ENCODE measurements around the gene KRT39.
"Not testable (repeated sequence)": the region's sequence is repeated elsewhere in the genome, so short reads cannot be mapped to it uniquely, and the experiment has no call there.

KRT39 gene

DNA sequence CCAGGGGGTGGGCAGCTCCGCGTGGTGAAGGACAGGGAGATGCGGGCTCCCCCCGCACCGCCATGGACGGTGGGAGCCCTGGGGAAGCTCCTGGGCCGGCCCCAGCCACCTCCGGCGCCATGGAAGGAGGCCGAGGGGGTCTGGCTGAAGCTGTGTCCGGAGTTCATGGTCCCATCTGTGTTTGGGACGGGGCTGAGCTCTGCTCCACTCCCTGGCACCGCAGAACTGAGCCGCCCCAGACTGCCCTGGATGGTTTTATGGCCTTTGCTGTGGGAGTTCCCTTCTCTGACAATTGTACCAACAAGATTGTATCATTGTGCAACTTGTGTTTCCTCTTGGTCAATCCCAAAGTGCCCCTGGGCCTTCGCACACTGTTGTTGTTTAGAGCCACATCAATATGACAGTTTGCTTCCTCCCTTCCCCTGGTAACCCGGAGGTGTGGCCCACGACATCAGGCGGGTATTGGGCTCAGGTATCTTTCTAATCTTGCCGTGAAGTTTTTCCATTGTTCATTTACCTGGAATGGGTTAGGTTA, 30.2 kb downstream of the KRT39 start:
- no peak overlapping the region for H3K4me3 ChIP-seq (ENCODE audit: low read depth, low read length)
- TF ChIP-seq, protein P1, sequence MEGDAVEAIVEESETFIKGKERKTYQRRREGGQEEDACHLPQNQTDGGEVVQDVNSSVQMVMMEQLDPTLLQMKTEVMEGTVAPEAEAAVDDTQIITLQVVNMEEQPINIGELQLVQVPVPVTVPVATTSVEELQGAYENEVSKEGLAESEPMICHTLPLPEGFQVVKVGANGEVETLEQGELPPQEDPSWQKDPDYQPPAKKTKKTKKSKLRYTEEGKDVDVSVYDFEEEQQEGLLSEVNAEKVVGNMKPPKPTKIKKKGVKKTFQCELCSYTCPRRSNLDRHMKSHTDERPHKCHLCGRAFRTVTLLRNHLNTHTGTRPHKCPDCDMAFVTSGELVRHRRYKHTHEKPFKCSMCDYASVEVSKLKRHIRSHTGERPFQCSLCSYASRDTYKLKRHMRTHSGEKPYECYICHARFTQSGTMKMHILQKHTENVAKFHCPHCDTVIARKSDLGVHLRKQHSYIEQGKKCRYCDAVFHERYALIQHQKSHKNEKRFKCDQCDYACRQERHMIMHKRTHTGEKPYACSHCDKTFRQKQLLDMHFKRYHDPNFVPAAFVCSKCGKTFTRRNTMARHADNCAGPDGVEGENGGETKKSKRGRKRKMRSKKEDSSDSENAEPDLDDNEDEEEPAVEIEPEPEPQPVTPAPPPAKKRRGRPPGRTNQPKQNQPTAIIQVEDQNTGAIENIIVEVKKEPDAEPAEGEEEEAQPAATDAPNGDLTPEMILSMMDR (IDR thresholded peaks at IDR 0.05; ENCODE audit: low read depth, low read length) = no peak

DNA sequence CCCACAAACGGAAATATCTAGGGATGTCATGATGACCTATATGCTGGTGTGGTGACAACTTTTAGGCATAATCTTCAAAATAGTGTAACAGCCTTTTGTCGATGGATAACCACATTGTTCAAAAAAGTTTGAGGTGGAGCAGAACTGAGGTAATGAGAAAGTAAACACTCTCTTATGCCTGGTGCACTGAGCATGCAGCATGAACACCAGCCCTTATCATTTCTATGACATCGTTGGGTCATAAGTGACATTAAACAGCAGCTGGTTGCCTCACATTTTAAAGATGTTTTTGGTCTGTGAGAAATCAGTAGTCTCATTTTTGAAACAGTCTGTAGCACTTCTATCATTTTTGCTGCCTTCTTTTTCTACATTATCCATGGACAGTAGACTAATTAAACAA, 31.1 kb downstream of the KRT39 start:
- TF ChIP-seq, protein P1 (IDR thresholded peaks at IDR 0.05; ENCODE audit: low read depth, low read length) = no peak

DNA sequence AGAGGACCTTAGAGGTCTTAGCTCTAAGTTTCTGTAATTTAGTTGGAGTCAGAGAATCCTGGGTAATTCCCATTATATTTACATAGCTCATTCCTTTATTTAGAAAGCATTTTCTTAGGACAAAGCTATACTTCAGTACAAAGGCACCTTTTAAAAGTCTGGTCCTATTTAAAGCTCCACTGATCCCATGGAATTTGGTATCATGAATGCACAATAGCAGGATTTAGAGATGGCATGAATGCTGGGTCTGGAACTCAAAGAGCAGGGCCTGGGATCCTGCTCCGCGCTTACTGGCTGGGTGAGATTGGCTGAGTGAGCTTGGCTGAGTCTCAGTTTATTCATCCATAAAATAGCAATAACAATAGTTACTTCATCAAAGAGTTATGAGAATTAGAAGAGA, 34.1 kb downstream of the KRT39 start:
- H3K4me3 ChIP-seq (ENCODE audit: low read depth, low read length) = no peak overlapping the region
- TF ChIP-seq, protein P1 (IDR thresholded peaks at IDR 0.05; ENCODE audit: low read depth, low read length) = no peak

More for the DNA sequence above, 31.1 kb downstream of the KRT39 start:
- H3K4me3 ChIP-seq (ENCODE audit: low read depth, low read length) = no peak overlapping the region

DNA sequence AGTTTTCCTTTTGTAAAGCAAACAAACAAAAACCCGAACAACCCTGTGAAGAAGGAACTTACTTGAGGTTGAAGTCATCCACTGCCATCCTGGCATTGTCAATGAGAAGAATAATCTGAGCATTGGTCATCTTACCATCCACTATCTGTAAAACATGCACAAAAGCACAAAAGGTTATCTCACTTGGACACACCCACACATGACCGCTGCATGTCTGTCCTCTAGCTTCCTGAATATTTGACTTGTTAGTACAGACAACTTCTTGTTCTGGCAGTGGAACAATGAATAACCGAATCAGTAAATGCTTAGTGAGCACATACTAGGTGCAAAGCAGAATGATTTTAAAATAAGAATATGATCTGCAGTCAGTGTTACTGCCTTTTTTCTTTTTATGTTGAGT, 35.4 kb downstream of the KRT39 start:
- TF ChIP-seq, protein P1 (IDR thresholded peaks at IDR 0.05; ENCODE audit: low read depth, low read length) = no peak
- no peak overlapping the region for H3K4me3 ChIP-seq (ENCODE audit: low read depth, low read length)

DNA sequence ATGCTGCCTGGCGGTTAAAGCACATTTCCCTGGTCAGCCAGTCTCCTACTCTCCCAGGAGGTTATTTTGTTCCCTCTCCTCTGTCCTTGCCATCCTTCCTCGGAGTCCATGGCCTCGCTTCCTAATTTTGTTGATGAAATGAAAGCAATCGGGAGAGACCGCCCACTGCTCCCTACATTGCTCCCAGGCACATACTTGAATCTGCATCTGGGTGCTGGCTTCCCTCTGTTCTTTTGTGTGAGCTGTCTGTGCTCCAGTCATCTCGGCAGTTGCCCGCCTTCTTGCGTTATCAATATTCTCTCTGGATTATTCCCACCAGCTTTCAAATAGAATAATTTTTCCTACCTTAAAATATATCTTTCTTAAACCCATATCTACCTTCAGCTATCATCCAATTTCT, 40.4 kb downstream of the KRT39 start:
- TF ChIP-seq, protein P1 (IDR thresholded peaks at IDR 0.05; ENCODE audit: low read depth, low read length) = no peak
- H3K4me3 ChIP-seq (ENCODE audit: low read depth, low read length) = no peak overlapping the region

DNA sequence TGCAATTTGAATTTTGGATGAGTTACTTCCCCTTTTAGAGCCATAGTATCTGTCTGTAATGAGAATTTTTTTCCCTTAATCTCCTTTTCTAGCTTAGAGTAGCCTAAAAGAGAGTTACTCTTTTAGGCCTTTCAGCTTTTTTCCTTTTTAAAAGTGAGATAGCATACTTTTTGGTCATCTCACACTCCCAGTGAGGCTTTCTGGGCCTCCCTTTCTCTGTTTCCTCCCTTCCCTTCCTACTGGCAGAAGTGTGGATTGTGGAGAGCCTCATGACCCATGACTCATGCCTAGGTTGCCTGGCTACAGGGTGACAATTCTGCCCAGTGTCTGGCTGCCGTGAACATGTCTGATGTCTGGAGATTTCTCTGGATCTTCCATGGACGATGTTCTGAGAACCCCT, 44.5 kb downstream of the KRT39 start:
- no peak overlapping the region for H3K4me3 ChIP-seq (ENCODE audit: low read depth, low read length)

DNA sequence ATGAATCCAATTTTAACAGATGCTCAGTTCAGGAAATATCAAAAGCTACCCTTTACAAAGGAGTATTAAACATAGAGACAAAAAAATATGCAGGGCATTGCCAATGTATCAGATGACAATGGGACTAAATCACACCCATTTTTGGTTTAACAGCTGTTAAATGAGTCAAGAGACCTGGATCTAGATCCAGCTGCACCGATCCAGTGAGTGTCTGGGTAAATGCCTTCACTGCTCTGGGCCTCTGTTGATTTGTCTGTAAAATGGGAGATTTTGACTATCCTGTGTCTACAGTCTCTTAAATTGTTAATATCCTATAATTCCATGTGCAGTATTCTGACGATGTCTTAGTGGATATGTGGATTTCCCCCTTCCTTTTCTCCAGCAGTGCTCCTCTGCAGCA, 45.7 kb downstream of the KRT39 start:
- TF ChIP-seq, protein P1 (IDR thresholded peaks at IDR 0.05; ENCODE audit: low read depth, low read length) = no peak
- H3K4me3 ChIP-seq (ENCODE audit: low read depth, low read length) = no peak overlapping the region

More for the DNA sequence above, 44.5 kb downstream of the KRT39 start:
- TF ChIP-seq, protein P1 (IDR thresholded peaks at IDR 0.05; ENCODE audit: low read depth, low read length) = no peak

DNA sequence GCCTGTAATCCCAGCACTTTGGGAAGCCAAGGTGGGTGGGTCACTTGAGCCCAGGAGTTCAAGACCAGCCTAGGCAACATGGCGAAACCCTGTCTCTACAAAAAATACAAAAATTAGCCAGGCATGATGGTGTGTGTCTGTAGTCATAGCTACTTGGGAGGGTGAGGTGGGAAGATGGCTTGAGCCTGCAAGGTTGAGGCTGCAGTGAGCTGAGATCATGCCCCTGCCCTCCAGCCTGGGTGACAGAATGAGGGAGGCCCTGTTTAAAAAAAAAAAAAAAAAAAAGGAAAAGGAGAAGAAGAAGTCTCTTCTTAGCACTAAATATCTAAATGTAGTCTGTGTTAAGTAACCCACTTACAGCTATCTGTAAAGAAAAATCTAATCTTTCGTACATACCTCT, 49.6 kb downstream of the KRT39 start:
- H3K4me3 ChIP-seq (ENCODE audit: low read depth, low read length) = not testable (repeated sequence)
